Thoracic aorta (tissue), 2 donors: ENCODE data around the gene MAGI1. TPM values are rescaled to one million over a fixed set of nuclear protein-coding genes. Genes with fewer than 3 reads are reported as not detected.
"Not testable (repeated sequence)": the region's sequence is repeated elsewhere in the genome, so short reads cannot be mapped to it uniquely, and the experiment has no call there.

Source experiments
- ATAC-seq: fragments of 150-250 bp; one replicate; pipeline ENCODE4 v1.8.0; 2017; ENCODE audit warnings: low read depth; ENCODE audit not compliant: insufficient number of reproducible peaks, low FRiP score
- DNase-seq: peaks from one replicate; pipeline ENCODE4 v3.0.0-alpha.2; 2020; ENCODE audit warnings: low spot score
- H3K27ac ChIP-seq, 2 donors: fragments of 200-600 bp; sonication (generic); 1 replicate in 1 of 2; 2 replicates in 1 of 2; pipeline ENCODE4 v1.5.1; 2016; ENCODE audit warnings: mild to moderate bottlenecking in 2 of 2, moderate library complexity in 2 of 2
- H3K27me3 ChIP-seq: fragments of 200-600 bp; sonication (generic); replicated peaks from 2 replicates; pipeline ENCODE4 v1.6.0; 2016; ENCODE audit warnings: mild to moderate bottlenecking; ENCODE audit not compliant: insufficient read depth
- H3K36me3 ChIP-seq: fragments of 200-600 bp; sonication (generic); one replicate; pipeline ENCODE4 v1.5.1; 2016
- H3K4me1 ChIP-seq, 2 donors: fragments of 200-600 bp; sonication (generic); 1 replicate in 1 of 2; 2 replicates in 1 of 2; pipeline versions ENCODE4 v1.5.1 to v1.6.0; 2016; ENCODE audit warnings: low read depth in 2 of 2, mild to moderate bottlenecking in 1 of 2; ENCODE audit not compliant: control insufficient read depth in 1 of 2
- H3K4me3 ChIP-seq: fragments of 200-600 bp; sonication (generic); 2 replicates; pipeline ENCODE4 v1.5.1; 2016; ENCODE audit warnings: mild to moderate bottlenecking
- H3K9me3 ChIP-seq: fragments of 200-600 bp; sonication (generic); 2 replicates; pipeline ENCODE4 v1.5.1; 2016
- CTCF ChIP-seq: fragments of 200-600 bp; sonication (generic); IDR thresholded peaks from one replicate; pipeline ENCODE4 v1.5.1; 2019; ENCODE audit warnings: antibody characterized with exemption
- total RNA-seq, 2 donors: library from RNA; depleted of rRNA; stranded (reverse); fragments of >200 nt; gene quantifications; one replicate each; pipeline versions ENCODE4 v1.1.0 to v1.2.3, GENCODE V29; 2016

Gene MAGI1
- total RNA-seq, 2 donors from 2014 or later: 48.2 to 88.5 TPM

DNA sequence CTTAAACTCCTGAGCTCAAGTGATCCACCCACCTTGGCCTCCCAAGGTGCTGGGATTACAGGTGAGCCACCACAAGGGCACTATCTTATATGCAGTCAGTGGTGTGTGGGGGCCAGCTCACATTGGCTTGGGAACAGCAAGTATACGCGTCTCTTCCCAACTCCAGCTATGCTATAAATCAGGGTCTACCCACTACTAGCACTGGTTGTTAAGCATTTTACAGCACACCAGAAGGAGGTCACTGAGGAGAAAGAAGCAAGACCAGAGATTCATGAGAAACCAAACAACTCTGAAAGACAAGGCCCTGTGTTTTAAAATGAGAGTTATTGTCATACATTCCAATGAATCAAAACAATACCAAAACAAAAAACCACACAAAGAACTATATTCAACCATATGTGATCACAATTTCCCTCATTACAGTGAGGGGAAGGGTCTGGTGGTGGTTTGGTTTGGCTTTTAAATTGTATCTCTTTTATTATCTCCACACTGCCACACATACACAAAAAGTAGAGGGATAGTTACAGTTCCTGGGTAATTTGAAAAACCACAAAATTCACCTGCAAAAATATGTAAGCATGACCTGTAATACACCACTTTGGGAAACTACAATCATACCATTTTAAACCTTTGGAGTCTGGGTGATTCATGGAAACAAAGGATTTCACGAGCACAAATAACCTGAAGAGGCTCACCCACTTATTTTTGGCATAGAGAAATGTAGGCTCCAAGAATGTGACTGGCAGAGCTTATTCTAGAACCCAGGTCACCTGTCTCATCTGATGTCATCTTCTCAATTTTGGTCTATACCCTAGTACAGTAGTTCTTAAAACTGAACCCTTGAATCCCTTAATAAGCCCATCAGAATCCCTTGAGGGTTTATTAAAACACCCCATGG, 5.2 kb downstream of the MAGI1 start:
- no peak for DNase-seq
- Histone ChIP-seq H3K4me3 (no peak overlapping the region), H3K27ac (no peak overlapping the region), H3K4me1 (peaks cover 9 to 33% of the 10 kb centered on the region in 2 donors), H3K9me3 (no peaks in the 10 kb centered on the region), H3K27me3 (no peaks in the 10 kb centered on the region), H3K36me3 (no peaks in the 10 kb centered on the region)
- no peak for ATAC-seq
- no peak for TF ChIP-seq CTCF

DNA sequence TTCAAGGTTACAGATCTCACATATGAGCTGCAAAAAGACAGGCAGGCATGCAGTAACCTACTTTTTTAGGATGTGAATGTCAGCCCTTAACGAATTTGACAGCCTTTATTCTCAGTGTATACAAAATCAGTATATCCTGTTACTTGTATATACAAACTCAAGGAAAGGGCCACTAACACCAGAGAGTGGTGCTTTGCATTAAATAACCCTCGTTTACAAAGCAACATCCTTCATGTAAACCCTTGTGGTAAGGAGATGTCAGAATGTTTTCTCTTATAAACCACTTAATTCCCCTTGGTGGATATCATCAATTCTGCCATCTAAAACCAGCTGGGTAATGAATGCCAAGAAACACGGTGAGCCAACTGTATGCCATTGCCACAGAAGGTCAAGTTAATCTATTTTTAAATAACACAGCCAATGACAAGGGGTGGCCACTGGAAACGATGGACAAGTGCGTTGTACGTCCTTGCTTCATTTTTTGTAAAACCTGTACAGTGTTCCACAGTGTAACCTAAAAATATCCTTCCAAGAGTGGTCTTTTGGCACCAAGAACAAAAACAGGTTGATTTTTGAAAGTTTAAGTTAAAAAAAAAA, 7.5 kb downstream of the MAGI1 start:
- DNase-seq (no peak), ATAC-seq (no peak)
- Histone ChIP-seq H3K36me3 (no peaks in the 10 kb centered on the region), H3K27ac (no peak overlapping the region), H3K4me3 (no peak overlapping the region), H3K9me3 (no peaks in the 10 kb centered on the region), H3K4me1 (peaks cover 6 to 33% of the 10 kb centered on the region in 2 donors), H3K27me3 (no peaks in the 10 kb centered on the region)
- TF ChIP-seq CTCF: no peak

DNA sequence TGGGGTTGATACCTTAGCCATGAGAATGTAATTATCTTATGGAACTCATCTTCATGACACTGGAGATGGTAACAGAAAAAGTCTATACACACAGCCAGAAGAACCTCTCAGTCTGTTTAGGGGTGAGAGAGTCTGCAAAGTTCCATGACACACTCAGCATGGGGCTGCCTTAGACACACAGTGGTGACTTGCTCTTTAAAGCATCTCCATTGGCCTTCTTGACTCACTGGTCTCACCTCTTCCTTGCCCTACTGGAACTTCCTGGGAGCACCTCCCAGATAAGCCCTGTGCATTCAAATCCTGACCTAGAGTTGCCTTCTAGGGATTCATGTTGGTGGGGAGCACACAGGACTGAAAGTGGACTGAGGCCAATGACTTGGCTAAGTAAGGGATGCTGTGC, 9.3 kb downstream of the MAGI1 start:
- Histone ChIP-seq H3K36me3 (no peaks in the 10 kb centered on the region), H3K4me1 (peaks cover 0 to 23% of the 10 kb centered on the region in 2 donors), H3K9me3 (no peaks in the 10 kb centered on the region), H3K27me3 (no peaks in the 10 kb centered on the region), H3K27ac (no peak overlapping the region), H3K4me3 (no peak overlapping the region)
- no peak for TF ChIP-seq CTCF
- ATAC-seq (no peak), DNase-seq (no peak)

GRCh38 chr3:66029014-66029413, 9.7 kb downstream of the MAGI1 start:
- H3K9me3 ChIP-seq: no peaks in the 10 kb centered on the region
- H3K36me3 ChIP-seq: no peaks in the 10 kb centered on the region
- H3K4me3 ChIP-seq: no peak overlapping the region
- peaks cover 0 to 27% of the 10 kb centered on the region in 2 donors for H3K4me1 ChIP-seq
- DNase-seq (no peak), ATAC-seq (no peak)
- no peak overlapping the region for H3K27ac ChIP-seq
- no peaks in the 10 kb centered on the region for H3K27me3 ChIP-seq
- no peak for TF ChIP-seq CTCF

DNA sequence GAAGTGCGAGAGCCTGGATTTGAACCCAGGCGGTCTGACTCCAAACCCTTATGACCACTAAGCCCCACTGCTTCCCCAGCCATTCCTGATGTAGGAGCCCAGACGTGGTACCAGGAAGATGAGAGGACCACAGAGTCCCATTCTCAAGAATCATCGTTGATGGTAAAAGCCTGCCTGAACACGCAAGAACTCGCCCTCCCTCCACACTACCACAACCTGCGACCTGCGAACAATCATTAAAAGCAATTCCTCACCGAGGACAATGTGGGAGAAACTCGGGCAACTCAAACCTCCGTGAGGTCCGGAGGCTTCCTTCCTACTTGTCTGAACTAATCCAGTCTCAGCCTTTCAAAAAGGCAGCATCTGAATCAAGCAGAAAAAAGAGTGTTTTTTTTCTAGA, 10.3 kb downstream of the MAGI1 start:
- no peak overlapping the region for H3K27ac ChIP-seq

GRCh38 chr3:66027099-66027498, 11.6 kb downstream of the MAGI1 start:
- not testable (repeated sequence) for H3K9me3 ChIP-seq, ATAC-seq, H3K4me3 ChIP-seq, DNase-seq, H3K27ac ChIP-seq, H3K36me3 ChIP-seq, H3K27me3 ChIP-seq
- H3K4me1 ChIP-seq: peaks cover 0 to 38% of the 10 kb centered on the region in 2 donors

More for the DNA sequence above, 10.3 kb downstream of the MAGI1 start:
- H3K4me3 ChIP-seq: no peak overlapping the region
- no peak for DNase-seq
- H3K9me3 ChIP-seq: no peaks in the 10 kb centered on the region
- no peaks in the 10 kb centered on the region for H3K36me3 ChIP-seq
- peaks cover 0 to 33% of the 10 kb centered on the region in 2 donors for H3K4me1 ChIP-seq
- no peak for ATAC-seq
- H3K27me3 ChIP-seq: no peaks in the 10 kb centered on the region
- TF ChIP-seq CTCF: no peak
